Neural crest cell (in vitro differentiated cells): ENCODE results near the gene CDH23. TPM values are rescaled to one million over a fixed set of nuclear protein-coding genes. Genes with fewer than 3 reads are reported as not detected.

Source experiments
- DNase-seq: peaks from one replicate; pipeline ENCODE4 v3.0.0; 2021; ENCODE audit warnings: low read depth, mixed read lengths, low spot score
- H3K27ac Mint-ChIP-seq: one replicate; pipeline ENCODE4 v1.8.0; 2021; ENCODE audit warnings: mild to moderate bottlenecking, mixed read lengths; ENCODE audit not compliant: unreplicated experiment
- H3K27me3 Mint-ChIP-seq: 2 replicates; pipeline ENCODE4 v1.8.0; 2021; ENCODE audit warnings: low read depth, mild to moderate bottlenecking, mixed read lengths
- H3K36me3 Mint-ChIP-seq: 2 replicates; pipeline ENCODE4 v1.8.0; 2021; ENCODE audit warnings: low read depth, mild to moderate bottlenecking, mixed read lengths
- H3K4me1 Mint-ChIP-seq: 2 replicates; pipeline ENCODE4 v1.8.0; 2021; ENCODE audit warnings: mixed read lengths
- H3K4me3 Mint-ChIP-seq: one replicate; pipeline ENCODE4 v1.8.0; 2021; ENCODE audit warnings: mild to moderate bottlenecking, mixed read lengths
- H3K9me3 Mint-ChIP-seq: 2 replicates; pipeline ENCODE4 v1.8.0; 2021; ENCODE audit warnings: mixed read lengths
- CTCF ChIP-seq: fragments of 200-600 bp; sonication (generic); conservative IDR thresholded peaks from 2 replicates; pipeline ENCODE4 v1.5.0; 2021; ENCODE audit warnings: antibody characterized with exemption, mild to moderate bottlenecking
- long read RNA-seq: library from polyadenylated mRNA; unstranded; transcript quantifications from one replicate; pipeline ENCODE4 v2.0.0, GENCODE V29; 2020
- total RNA-seq: library from RNA; stranded (reverse); gene quantifications from 2 replicates; pipeline ENCODE4 v1.2.1, GENCODE V29; 2021

Gene CDH23
- 2.0 and 2.6 TPM in 2 replicates for total RNA-seq
- long read RNA-seq: 0 reads

GRCh38 chr10:71396711-71397295, at the start of gene CDH23:
Gene CDH23 (plus strand): TSS chr10:71396920. CDS start chr10:71439832, 42,912 bp downstream.
- peak; percentile 36 for DNase-seq
- TF ChIP-seq CTCF: no peak
- Mint-ChIP-seq H3K27me3 (peaks cover 75% of the 10 kb centered on the region), H3K36me3 (no peaks in the 10 kb centered on the region), H3K27ac (no peak within 1 kb of the TSS), H3K4me3 (peak within 1 kb of the TSS; percentile 63), H3K4me1 (peaks cover 4% of the 10 kb centered on the region), H3K9me3 (no peaks in the 10 kb centered on the region)

GRCh38 chr10:71347587-71348395, 48.9 kb upstream of the CDH23 start:
- DNase-seq: no peak
- no peak overlapping the region for H3K4me3 Mint-ChIP-seq
- no peak for TF ChIP-seq CTCF
- peaks cover 25% of the 10 kb centered on the region for H3K4me1 Mint-ChIP-seq
- no peaks in the 10 kb centered on the region for H3K9me3 Mint-ChIP-seq
- no peaks in the 10 kb centered on the region for H3K36me3 Mint-ChIP-seq
- H3K27ac Mint-ChIP-seq: peak overlapping the region; percentile 72
- no peaks in the 10 kb centered on the region for H3K27me3 Mint-ChIP-seq

- Mint-ChIP-seq H3K9me3 (no peaks in the 10 kb centered on the region), H3K36me3 (no peaks in the 10 kb centered on the region), H3K4me1 (peaks cover 17% of the 10 kb centered on the region), H3K27me3 (no peaks in the 10 kb centered on the region), H3K4me3 (no peak overlapping the region), H3K27ac (peak overlapping the region; percentile 13)
- DNase-seq: no peak
- no peak for TF ChIP-seq CTCF
Measured at GRCh38 chr10:71348850-71349249, 47.9 kb upstream of the CDH23 start.

- Mint-ChIP-seq H3K4me1 (peaks cover 12% of the 10 kb centered on the region), H3K9me3 (no peaks in the 10 kb centered on the region), H3K36me3 (no peaks in the 10 kb centered on the region), H3K27me3 (no peaks in the 10 kb centered on the region), H3K27ac (peak overlapping the region; percentile 19), H3K4me3 (no peak overlapping the region)
- no peak for DNase-seq
- no peak for TF ChIP-seq CTCF
Measured at GRCh38 chr10:71349406-71349805, 47.3 kb upstream of the CDH23 start.

- no peaks in the 10 kb centered on the region for H3K9me3 Mint-ChIP-seq
- no peak for DNase-seq
- no peaks in the 10 kb centered on the region for H3K27me3 Mint-ChIP-seq
- no peak overlapping the region for H3K4me3 Mint-ChIP-seq
- H3K4me1 Mint-ChIP-seq: no peaks in the 10 kb centered on the region
- no peaks in the 10 kb centered on the region for H3K36me3 Mint-ChIP-seq
- peak overlapping the region; percentile 27 for H3K27ac Mint-ChIP-seq
- no peak for TF ChIP-seq CTCF
Measured at GRCh38 chr10:71351087-71351486, 45.6 kb upstream of the CDH23 start.
